Measurements from ENCODE around the gene ATP5MC2.

DNA sequence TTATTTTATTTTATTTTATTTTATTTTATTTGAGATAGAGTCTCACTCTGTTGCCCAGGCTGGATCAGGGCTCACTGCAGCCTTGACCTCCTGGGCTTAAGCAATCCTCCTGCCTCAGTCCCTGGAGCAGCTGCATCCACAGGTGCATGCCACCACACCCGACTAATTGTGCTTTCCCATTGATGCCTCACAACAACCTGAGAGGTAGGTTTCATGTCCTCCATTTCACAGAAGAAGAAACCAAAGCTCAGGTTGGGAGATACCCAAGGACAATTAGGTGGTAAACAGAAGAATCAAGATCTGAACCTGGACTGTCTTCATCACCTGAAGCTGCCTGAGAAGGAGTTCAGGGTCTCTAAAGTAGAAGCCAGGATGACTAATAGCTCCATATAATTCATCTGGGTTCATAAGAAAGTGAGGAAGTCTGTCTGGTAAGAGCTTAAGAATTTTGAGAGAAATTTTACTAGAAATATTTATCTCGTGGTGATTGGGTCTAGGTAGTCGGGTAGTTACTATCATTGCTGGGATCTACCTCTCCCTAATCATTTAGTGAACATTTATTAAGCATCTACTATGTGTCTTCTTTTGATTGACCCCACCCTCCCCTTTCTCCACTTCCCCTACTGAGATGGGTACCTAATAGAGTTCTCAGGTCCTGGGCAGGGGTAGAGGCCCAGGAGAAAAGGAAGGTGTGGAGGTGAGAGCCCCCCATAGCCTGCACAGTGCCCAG, 23.2 kb upstream of the ATP5MC2 start:
- TF ChIP-seq POLR2AphosphoS5 (IDR thresholded peaks at IDR 0.05; ENCODE audit: control insufficient read depth, insufficient read depth, low read depth, low read length) (no peak), KAT2B (IDR thresholded peaks at IDR 0.05; ENCODE audit: low read depth, low read length) (no peak), CCNT2 (IDR thresholded peaks at IDR 0.05; ENCODE audit: borderline replicate concordance, extremely low read depth, insufficient read length, low read depth, low read length) (no peak), ZNF766 (CRISPR knock-in tag; conservative IDR thresholded peaks at IDR 0.05) (no peak), ELF4 (CRISPR knock-in tag; IDR thresholded peaks at IDR 0.05) (no peak), ZNF699 (CRISPR knock-in tag; IDR thresholded peaks at IDR 0.05; ENCODE audit: insufficient replicate concordance) (no peak), DPF2 (IDR thresholded peaks at IDR 0.05) (no peak), ZNF316 (IDR thresholded peaks at IDR 0.05) (no peak), HDAC6 (IDR thresholded peaks at IDR 0.05; ENCODE audit: low read depth, low read length) (no peak), MCM7 (IDR thresholded peaks at IDR 0.05) (no peak)
- TF ChIP-seq, protein P1, sequence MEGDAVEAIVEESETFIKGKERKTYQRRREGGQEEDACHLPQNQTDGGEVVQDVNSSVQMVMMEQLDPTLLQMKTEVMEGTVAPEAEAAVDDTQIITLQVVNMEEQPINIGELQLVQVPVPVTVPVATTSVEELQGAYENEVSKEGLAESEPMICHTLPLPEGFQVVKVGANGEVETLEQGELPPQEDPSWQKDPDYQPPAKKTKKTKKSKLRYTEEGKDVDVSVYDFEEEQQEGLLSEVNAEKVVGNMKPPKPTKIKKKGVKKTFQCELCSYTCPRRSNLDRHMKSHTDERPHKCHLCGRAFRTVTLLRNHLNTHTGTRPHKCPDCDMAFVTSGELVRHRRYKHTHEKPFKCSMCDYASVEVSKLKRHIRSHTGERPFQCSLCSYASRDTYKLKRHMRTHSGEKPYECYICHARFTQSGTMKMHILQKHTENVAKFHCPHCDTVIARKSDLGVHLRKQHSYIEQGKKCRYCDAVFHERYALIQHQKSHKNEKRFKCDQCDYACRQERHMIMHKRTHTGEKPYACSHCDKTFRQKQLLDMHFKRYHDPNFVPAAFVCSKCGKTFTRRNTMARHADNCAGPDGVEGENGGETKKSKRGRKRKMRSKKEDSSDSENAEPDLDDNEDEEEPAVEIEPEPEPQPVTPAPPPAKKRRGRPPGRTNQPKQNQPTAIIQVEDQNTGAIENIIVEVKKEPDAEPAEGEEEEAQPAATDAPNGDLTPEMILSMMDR (IDR thresholded peaks at IDR 0.05 in 2 of 3, conservative IDR thresholded peaks at IDR 0.05 in 1 of 3; ENCODE audit: insufficient read depth in 2 of 3, low read depth in 1 of 3, low read length in 3 of 3): no peak
- TF ChIP-seq, protein P2, sequence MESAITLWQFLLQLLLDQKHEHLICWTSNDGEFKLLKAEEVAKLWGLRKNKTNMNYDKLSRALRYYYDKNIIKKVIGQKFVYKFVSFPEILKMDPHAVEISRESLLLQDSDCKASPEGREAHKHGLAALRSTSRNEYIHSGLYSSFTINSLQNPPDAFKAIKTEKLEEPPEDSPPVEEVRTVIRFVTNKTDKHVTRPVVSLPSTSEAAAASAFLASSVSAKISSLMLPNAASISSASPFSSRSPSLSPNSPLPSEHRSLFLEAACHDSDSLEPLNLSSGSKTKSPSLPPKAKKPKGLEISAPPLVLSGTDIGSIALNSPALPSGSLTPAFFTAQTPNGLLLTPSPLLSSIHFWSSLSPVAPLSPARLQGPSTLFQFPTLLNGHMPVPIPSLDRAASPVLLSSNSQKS (CRISPR knock-in tag; IDR thresholded peaks at IDR 0.05): no peak

Data from K562 (cell line).